Measurements from ENCODE around the gene FAM174A.
"Not testable (repeated sequence)": the region's sequence is repeated elsewhere in the genome, so short reads cannot be mapped to it uniquely, and the experiment has no call there.

FAM174A gene

DNA sequence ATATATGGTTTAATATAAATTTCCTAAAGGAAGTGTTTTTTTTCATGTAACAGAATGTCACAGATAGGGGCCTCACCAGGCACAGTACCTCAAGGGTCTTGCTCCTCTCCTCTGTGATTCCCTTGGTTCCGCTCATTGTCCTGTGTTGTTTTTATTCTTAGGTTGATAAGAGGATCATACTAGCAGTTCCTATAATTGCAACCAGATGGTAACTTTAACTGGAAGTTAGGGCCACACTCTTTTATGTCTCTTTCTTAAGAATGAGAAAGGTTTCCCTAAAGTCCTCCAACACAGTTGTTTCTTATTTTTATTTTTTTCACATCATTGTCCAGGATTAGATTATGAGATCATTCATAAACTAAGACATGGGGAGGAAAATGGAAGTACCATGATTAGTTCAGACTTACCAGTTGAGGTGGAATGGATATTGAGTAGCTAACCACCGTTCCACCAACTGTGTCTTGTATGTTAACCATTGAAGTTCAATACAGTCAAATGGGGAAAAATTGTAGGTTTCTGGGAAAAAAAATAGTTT lies 41.1 kb downstream of the FAM174A start:
- no peak for DNase-seq

DNA sequence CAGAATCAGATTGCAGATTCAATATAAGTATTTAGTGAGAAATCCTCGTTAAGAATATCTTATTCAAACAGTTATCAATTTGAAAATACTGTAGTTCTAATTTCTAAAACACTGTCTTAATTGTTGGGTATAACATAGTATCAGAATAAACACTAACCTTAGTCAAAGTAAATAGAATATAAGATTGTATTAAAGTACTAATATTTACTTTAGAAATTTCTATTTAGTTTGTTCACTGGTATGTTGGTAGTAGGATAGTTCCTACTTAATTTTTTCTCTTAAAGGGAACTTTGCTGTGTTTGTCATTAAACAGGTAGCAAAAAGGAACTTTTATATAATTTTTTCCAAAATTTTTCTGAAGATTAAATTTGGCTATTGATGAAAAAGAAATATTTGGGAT lies 42.3 kb downstream of the FAM174A start:
- no peak for DNase-seq

DNA sequence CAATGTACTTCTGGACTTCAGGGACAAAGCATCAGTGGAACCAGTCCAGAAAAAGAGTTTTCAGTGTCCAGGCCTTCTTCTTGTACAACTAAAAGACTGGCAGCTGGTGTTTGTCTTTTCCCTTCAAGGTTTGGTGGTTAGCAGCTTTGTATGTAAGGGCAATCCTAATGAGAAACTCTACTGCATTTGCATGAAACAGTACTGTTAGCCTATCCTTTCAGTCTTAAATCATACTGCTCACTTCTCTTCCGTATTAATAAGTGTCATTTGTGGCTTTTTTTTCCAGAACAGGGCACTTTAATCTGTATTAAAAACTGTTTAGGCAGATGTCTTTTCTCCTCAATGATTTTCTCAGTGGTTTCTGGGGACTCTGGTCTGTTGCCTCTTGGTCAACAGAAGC lies 48.9 kb downstream of the FAM174A start:
- no peak for DNase-seq

DNA sequence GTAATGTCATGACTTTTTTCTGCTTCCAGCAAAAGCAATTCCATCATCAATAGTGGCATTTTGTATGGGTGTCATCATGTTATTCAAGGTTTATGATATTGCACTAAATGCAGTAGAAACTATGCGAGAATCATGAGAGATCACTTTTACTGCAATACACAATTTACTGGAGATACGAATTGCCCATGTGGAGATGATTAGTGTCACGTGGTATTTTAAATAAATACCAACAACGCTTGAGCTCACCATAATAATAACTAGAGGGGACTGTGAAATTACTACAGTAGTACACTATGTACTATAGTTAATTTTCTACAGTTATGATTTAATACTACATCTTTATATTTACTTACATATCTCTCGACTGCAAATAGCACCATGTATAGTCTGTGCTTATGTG lies 49.7 kb downstream of the FAM174A start:
- DNase-seq = no peak

DNA sequence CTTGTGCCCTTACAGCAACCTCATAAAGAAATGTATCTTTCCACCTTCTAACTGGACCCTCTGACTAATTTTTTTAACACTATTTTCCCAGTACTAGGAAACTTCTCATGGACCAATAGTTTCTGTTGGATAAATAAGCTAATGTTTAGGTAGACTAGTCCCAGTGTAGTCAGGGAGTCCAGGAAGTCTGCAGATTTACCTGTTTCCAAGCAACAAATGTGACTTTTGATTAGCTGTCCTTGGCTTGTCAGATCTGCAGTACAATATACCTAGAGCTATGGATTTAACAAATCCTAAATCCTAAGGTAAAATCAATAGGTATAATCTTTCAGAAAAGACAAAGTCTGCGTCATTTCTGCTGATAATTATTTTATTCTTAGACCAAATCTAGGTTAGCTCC lies 55.7 kb downstream of the FAM174A start:
- no peak for DNase-seq

DNA sequence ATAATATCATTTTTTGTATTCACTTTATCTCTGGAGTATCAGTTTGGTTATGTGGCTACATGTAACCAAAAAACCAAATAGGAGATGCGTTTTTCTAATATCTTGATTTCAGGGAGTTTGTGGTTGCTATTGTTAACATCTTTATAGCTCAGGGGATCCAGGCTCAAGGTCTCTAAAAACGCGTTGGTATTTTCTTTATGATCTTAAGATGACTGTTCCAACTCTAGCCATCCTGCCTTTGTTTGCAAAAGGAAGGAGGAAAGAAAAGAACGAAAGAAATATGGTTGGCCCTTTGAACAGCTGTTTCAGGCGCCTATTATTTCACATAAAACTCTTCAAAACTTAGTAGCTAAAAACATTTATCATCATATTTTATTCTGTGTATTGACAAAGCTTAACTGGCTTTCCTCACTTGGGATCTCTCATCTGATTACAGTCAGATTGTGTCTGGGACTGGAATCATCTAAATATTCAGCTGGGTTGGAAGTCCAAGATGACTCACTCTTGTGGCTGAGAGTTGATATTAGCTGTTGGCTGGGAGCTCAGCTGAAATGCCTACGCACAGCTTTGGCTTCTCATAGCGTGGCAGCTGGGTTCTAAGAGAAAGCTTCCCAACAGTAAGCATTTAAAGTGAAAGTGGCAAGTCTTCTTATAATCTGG lies 60.1 kb downstream of the FAM174A start:
- DNase-seq = no peak

DNA sequence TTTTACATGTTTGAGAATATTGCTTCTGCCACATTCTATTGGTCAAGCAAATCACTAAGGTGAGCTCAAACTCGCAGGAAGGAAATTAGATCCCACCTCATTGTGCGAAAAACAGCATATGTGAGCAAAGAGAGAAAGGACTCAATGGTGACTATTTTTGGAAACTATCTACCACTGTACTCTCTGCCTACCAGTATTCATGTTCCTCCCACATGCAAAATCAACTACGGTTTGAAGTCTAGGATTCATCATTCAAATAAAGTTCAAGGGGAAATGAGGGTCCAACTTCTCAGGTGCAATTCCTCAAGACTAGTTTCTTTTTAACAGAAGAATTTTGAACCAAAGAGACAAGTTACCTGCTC lies 60.6 kb downstream of the FAM174A start:
- no peak for DNase-seq

DNA sequence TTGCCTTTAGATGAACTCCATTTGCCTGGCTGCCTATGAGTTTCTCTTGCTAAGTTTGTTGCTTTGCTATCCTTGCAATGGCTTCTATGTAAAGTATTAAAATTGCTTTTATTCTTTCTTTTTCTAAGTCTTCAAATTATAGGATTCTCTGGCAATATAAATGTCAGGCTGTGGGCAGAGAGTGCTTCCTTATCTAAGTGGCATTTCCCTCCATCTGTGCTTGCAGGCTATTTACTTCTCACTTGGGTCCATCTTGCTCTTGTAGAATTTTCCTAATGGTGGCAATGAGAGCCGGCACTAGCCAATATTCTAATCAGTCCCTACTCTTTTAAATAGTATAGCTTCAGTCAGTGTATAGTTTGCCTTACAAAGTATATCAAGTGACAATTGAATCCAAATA lies 63.3 kb downstream of the FAM174A start:
- no peak for DNase-seq

DNA sequence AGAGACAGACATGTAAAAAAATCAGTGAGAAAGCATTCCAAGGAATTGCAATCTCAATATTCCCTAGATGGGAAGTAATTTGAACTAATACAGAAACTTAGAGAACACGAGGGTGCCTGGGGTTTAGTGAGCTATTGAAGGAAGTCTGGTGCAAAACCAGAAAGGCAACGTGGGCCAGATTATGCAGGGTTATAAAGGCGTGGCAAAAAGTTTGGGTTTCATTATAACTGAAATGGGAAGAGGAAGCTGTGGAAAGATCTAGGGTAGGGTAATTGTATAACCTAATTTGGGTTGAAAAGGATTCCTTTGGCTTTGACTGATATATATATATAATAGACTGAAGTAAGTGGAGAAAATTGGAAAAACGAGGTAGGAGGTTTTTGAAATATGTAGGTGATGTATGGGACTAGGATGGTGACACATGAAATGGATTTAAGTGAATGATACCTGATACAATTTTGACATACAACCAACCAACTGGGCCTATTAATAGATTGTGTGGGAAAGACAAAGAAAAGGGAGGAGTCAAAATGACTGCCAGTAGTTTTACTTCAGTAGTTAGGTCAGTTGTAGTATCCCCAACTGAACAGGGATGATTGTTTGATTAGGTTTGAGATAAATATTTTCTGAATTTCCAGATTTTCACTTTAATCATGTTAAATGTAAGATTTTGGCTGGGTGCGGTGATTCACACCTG lies 65.3 kb downstream of the FAM174A start:
- no peak for DNase-seq

DNA sequence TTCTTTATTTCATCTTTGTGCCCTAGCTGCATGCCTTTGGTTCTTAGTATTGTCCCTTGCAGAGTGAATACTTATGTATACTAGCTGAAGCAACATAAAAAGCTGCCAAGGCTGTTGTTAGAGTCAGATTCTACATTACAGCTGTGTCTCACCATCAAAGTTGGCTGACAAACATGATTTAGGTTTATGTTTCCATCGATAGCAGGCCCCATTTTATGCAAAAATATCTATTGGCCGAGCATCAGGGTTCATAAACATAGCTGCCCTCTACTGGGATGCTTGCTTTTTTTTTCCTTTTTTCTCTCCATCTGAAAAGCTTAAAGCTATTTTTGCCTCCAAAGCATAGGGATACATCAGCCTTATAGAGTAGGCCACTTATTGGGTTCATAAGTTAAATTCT lies 68.0 kb downstream of the FAM174A start:
- no peak for DNase-seq

DNA sequence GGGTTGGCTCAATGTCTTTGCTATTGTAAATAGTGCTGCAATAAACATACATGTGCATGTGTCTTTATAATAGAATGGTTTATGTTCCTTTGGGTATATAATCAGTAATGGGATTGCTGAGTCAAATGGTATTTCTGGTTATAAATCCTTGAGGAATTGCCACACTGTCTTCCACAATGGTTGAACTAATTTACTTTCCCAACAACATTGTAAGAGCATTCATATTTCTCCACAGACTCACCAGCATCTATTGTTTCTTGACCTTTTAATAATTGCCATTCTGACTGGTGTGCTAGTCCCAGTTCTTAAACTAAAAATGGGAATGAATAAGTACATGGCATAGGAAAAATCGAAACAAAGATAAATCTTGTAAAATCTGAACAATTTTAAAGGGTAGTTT lies 68.8 kb downstream of the FAM174A start:
- not testable (repeated sequence) for DNase-seq

DNA sequence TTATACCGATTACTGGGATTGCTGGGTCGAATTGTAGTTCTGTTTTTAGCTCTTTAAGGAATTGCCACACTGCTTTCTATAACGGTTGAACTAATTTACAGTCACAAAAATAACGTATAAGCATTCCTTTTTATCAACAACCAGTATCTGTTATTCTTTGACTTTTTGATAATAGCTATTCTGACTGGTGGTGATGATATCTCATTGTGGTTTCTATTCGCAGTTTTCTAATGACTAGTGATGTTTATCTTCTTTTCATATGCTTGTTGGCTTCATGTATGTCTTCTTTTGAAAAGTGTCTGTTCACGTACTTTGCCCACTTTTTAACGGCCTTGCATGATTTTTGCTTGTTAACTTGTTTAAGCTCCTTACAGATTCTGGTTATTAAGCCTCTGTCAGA lies 74.4 kb downstream of the FAM174A start:
- no peak for DNase-seq

DNA sequence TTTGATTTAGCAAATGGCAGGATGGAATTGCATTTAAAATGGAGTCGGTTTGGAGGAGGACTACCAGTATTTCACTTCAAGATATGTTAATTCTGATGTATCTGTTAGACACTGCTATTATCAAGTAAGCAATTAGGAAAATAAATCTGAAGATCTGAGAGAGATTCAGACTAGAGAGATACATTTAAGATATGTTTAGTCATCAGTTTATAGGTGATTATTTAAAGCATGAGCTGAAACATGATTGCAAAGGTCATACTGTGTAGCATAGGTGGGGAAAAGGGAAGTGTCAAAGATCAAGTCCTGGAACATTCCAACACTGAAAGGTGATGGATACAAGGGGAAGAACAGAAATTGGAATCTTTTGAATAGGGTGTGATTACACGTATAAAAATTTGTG lies 79.1 kb downstream of the FAM174A start:
- DNase-seq = no peak

DNA sequence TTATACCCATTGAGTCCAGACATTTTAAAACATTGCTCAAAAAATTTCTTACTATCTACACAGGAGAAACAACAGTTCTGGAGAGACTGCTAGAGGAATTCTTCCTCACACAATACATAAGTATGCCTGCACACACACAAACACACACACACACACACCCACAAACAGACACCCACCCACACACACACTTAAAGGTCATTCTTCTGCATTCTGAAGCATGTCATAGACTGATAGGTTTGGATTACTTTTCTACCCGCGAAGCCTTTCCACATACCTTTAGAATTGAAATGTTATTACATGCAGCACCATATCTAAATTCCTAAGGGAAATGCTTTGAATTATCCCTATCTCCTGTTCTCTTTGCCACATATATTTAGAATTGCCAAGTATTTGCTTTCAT lies 80.2 kb downstream of the FAM174A start:
- no peak for DNase-seq

DNA sequence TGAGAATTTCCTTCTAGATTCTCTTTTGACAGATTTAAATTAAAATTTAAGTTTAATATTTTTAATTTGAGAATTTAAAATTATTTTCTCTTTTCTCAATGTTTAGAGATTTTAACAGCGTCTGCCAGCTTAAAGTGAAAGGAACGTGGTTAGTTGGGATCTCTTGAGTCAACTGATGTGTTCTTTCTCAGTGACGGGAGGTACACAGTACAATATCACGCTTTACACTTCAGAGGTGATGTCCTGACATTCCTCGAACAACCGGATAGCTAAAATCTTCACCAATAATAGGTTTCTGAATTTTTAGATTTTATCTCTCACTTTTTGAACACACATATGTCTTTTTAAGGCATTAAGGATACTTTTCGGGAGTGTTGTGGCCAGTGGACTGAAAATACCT lies 81.1 kb downstream of the FAM174A start:
- DNase-seq = no peak

DNA sequence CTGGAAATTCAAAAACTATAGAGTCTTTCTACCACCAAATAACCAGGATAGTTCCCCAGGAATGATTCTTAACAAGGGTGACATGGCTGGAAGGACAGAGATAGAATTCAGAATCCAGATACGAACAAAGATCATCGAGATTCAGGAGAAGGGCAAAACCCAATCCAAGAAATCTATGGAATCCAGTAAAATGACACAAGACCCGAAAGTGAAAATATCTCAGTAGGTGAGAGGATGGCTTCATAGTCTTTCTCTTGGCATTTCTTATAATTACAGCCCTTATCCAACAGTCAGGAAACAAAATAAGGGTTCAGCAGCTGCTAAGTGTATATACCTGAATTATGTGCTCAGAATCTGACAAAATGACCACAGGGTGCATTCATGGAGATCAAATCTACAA lies 81.8 kb downstream of the FAM174A start:
- no peak for DNase-seq

DNA sequence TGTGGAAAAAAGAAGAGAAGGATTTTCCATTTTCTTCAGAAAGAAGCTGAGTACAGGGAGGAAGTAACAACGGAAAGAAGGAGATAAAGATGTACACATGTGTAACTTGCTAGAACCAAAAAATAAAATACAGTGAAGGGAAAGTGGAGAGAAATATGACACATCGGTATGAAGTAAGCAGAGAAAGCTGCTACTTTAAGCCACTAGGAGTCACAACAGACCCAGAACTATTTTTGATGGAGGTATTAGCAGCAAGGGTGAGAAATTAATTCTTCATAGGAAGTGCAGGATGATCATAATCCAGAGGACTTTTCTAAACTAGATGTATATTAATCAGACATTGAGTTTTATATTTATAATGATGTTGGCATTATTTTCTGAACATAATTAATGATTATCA lies 88.5 kb downstream of the FAM174A start:
- no peak for DNase-seq

DNA sequence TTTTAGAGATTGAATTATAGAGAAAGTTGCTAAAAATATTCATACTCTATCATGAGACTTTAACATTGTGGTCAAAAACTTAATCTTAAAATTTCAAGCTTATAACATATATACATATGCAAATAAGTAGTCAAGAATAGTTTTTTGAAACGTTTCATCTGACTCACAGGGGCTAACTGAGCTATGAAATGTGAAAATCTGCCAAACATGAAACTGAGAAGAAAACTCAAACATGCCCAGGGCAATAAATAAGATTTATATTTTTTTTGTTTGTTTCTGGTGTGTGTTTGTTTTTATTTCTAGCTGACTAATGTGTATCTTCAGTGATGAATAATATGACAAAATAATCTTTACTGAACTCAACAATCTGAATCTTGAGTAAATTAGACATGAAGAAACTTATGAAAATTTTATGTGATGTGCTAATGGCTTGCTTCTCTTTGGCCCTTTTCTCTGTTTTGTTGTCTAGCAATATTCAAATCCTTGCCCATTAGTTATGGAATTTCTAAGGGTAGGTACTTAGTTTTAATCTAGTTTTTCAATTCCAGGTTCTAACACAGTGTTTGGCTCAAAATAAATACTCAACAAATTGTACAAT lies 99.9 kb downstream of the FAM174A start:
- DNase-seq = no peak

All from effector CD8-positive, alpha-beta T cell (primary cell).